ENCODE data around the gene CNTNAP1. TPM values are rescaled to one million over a fixed set of nuclear protein-coding genes. Genes with fewer than 3 reads are reported as not detected.

The CNTNAP1 gene
- total and polyA plus RNA-seq, 10 of the 15 experiments (the other 5 are each of a cell fraction or from before 2014, with no cell fraction given), result 0.95 to 29.9 (median 10.4) TPM

DNA sequence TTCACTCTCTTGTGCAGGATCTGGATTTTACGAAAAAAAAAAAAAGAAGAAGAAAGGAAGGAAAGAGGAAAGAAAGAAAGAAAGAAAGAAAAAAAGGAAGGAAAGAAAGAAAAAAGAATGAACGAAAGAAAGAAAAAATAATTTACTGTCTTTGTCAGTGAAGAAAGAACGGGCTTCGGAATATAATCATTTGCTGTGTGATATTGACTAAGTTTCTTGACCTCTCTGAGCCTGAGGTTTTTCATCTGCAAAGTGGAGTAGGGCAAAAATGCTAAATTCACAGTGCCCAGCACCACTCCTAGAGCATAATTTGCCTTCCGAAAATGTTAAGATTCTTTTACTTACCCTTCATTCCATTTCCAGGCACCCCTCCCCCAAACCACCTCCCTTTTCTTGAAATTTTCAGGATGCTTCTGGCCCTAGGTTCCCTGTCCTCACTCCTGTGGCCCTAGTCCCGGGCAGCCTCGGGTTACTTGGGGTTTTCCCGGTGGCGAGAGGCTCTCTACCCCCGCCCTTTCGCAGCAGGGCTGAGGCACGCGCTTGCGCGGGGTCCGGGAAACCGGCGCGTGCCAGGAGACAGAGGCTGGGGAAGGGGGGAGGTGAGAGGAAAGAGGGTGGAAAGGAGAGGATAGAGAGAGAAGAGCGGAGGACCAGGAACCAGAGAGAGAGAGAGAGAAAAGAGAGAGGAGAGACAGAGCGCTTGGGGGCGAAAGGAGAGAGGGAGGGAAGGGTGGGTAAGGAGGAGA is at the start of gene CNTNAP1 (continued):
- no peak for TF ChIP-seq ZZZ3 (IDR thresholded peaks at IDR 0.05; ENCODE audit: control insufficient read depth, insufficient read length, low read depth)
- TF ChIP-seq SMARCA5 (IDR thresholded peaks at IDR 0.05), result peak; percentile 98
- TF ChIP-seq, protein P1, sequence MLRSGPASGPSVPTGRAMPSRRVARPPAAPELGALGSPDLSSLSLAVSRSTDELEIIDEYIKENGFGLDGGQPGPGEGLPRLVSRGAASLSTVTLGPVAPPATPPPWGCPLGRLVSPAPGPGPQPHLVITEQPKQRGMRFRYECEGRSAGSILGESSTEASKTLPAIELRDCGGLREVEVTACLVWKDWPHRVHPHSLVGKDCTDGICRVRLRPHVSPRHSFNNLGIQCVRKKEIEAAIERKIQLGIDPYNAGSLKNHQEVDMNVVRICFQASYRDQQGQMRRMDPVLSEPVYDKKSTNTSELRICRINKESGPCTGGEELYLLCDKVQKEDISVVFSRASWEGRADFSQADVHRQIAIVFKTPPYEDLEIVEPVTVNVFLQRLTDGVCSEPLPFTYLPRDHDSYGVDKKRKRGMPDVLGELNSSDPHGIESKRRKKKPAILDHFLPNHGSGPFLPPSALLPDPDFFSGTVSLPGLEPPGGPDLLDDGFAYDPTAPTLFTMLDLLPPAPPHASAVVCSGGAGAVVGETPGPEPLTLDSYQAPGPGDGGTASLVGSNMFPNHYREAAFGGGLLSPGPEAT (IDR thresholded peaks at IDR 0.05; ENCODE audit: low read depth), result peak; percentile 56; the same call in 1 of the 2 replicates
- TF ChIP-seq, protein P2, sequence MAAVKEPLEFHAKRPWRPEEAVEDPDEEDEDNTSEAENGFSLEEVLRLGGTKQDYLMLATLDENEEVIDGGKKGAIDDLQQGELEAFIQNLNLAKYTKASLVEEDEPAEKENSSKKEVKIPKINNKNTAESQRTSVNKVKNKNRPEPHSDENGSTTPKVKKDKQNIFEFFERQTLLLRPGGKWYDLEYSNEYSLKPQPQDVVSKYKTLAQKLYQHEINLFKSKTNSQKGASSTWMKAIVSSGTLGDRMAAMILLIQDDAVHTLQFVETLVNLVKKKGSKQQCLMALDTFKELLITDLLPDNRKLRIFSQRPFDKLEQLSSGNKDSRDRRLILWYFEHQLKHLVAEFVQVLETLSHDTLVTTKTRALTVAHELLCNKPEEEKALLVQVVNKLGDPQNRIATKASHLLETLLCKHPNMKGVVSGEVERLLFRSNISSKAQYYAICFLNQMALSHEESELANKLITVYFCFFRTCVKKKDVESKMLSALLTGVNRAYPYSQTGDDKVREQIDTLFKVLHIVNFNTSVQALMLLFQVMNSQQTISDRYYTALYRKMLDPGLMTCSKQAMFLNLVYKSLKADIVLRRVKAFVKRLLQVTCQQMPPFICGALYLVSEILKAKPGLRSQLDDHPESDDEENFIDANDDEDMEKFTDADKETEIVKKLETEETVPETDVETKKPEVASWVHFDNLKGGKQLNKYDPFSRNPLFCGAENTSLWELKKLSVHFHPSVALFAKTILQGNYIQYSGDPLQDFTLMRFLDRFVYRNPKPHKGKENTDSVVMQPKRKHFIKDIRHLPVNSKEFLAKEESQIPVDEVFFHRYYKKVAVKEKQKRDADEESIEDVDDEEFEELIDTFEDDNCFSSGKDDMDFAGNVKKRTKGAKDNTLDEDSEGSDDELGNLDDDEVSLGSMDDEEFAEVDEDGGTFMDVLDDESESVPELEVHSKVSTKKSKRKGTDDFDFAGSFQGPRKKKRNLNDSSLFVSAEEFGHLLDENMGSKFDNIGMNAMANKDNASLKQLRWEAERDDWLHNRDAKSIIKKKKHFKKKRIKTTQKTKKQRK (IDR thresholded peaks at IDR 0.05; ENCODE audit: low read depth, low read length), result no peak
- TF ChIP-seq BMI1 (IDR thresholded peaks at IDR 0.05; ENCODE audit: borderline replicate concordance), result no peak
- TF ChIP-seq IKZF2 (IDR thresholded peaks at IDR 0.05), result peak; percentile 29 to 61; a peak in 2 of 4 replicates
- TF ChIP-seq NRF1 (conservative IDR thresholded peaks at IDR 0.05; ENCODE audit: low read depth, low read length), result peak; percentile 54
- TF ChIP-seq ATF7 (IDR thresholded peaks at IDR 0.05; ENCODE audit: low read depth), result 0 out of 2 replicates have a peak, but pooled peaks have one; percentile 22
- TF ChIP-seq, protein P3, sequence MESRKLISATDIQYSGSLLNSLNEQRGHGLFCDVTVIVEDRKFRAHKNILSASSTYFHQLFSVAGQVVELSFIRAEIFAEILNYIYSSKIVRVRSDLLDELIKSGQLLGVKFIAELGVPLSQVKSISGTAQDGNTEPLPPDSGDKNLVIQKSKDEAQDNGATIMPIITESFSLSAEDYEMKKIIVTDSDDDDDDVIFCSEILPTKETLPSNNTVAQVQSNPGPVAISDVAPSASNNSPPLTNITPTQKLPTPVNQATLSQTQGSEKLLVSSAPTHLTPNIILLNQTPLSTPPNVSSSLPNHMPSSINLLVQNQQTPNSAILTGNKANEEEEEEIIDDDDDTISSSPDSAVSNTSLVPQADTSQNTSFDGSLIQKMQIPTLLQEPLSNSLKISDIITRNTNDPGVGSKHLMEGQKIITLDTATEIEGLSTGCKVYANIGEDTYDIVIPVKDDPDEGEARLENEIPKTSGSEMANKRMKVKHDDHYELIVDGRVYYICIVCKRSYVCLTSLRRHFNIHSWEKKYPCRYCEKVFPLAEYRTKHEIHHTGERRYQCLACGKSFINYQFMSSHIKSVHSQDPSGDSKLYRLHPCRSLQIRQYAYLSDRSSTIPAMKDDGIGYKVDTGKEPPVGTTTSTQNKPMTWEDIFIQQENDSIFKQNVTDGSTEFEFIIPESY (IDR thresholded peaks at IDR 0.05), result no peak
- TF ChIP-seq ETV6 (conservative IDR thresholded peaks at IDR 0.05 in 1 of 2, IDR thresholded peaks at IDR 0.05 in 1 of 2; ENCODE audit: borderline replicate concordance in 1 of 2, low read depth in 1 of 2), result 0 out of 4 replicates have a peak, but pooled peaks of 1 of the 2 experiments have one; percentile 7
- TF ChIP-seq, protein P4, sequence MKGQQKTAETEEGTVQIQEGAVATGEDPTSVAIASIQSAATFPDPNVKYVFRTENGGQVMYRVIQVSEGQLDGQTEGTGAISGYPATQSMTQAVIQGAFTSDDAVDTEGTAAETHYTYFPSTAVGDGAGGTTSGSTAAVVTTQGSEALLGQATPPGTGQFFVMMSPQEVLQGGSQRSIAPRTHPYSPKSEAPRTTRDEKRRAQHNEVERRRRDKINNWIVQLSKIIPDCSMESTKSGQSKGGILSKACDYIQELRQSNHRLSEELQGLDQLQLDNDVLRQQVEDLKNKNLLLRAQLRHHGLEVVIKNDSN (IDR thresholded peaks at IDR 0.05; ENCODE audit: borderline replicate concordance, extremely low read length, insufficient read depth, low read depth, low read length), result no peak
- TF ChIP-seq, protein P5, sequence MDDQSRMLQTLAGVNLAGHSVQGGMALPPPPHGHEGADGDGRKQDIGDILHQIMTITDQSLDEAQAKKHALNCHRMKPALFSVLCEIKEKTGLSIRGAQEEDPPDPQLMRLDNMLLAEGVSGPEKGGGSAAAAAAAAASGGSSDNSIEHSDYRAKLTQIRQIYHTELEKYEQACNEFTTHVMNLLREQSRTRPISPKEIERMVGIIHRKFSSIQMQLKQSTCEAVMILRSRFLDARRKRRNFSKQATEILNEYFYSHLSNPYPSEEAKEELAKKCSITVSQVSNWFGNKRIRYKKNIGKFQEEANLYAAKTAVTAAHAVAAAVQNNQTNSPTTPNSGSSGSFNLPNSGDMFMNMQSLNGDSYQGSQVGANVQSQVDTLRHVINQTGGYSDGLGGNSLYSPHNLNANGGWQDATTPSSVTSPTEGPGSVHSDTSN (IDR thresholded peaks at IDR 0.05; ENCODE audit: insufficient replicate concordance, low read depth, low read length), result no peak
- TF ChIP-seq ZSCAN29 (IDR thresholded peaks at IDR 0.05), result no peak
- TF ChIP-seq JUNB (IDR thresholded peaks at IDR 0.05), result no peak
- TF ChIP-seq, protein P6, sequence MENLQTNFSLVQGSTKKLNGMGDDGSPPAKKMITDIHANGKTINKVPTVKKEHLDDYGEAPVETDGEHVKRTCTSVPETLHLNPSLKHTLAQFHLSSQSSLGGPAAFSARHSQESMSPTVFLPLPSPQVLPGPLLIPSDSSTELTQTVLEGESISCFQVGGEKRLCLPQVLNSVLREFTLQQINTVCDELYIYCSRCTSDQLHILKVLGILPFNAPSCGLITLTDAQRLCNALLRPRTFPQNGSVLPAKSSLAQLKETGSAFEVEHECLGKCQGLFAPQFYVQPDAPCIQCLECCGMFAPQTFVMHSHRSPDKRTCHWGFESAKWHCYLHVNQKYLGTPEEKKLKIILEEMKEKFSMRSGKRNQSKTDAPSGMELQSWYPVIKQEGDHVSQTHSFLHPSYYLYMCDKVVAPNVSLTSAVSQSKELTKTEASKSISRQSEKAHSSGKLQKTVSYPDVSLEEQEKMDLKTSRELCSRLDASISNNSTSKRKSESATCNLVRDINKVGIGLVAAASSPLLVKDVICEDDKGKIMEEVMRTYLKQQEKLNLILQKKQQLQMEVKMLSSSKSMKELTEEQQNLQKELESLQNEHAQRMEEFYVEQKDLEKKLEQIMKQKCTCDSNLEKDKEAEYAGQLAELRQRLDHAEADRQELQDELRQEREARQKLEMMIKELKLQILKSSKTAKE (IDR thresholded peaks at IDR 0.05; ENCODE audit: low read depth, poor library complexity, severe bottlenecking), result peak; percentile 75
- TF ChIP-seq ZBED1 (IDR thresholded peaks at IDR 0.05; ENCODE audit: borderline replicate concordance), result no peak

Data from GM12878 (cell line).